Stimulated activated CD8-positive, alpha-beta memory T cell treated with anti-CD3 and anti-CD28 coated beads, Interleukin-4, amount 100 ng/mL, for 1 hour (primary cell): ENCODE measurements around the gene MAP4K3.
"Not testable (repeated sequence)": the region's sequence is repeated elsewhere in the genome, so short reads cannot be mapped to it uniquely, and the experiment has no call there.

ENCODE experiments used
- DNase-seq, 2 donors: peaks; one replicate each; pipeline ENCODE4 v3.0.0-alpha.2; 2020; ENCODE audit warnings: low read depth in 2 of 2, low spot score in 1 of 2

MAP4K3 gene

DNA sequence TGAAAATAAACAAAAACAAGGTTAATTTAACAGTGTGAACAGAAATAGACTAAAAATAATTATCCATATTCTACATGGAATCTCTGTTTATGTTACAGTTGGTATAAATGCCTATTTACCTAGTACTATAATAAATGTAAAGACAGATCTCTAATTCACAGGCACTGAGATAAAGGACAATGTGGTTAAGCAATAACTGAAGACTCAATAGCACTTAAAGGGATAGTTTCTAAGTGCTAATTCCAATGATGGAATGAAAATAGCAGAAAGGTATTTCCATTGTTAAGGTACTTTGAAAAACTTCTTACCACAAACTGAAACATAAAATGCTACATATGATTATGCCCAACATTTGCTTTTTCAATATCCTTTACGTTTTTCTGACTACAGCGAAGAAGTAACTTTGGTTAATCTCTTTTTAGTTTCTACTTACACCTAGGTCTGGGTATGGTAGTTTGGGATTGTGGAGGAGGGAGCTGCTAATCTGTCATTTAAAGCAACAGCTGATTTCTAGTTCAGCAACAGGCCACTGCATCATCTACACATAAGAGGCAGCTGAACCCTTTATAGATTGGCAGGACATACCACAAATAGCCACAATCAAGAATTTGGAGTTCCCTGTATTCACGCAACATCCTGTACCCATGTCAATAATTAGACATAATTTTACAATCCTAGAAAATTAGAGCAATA, 27.2 kb downstream of the MAP4K3 start:
- no peak for DNase-seq

DNA sequence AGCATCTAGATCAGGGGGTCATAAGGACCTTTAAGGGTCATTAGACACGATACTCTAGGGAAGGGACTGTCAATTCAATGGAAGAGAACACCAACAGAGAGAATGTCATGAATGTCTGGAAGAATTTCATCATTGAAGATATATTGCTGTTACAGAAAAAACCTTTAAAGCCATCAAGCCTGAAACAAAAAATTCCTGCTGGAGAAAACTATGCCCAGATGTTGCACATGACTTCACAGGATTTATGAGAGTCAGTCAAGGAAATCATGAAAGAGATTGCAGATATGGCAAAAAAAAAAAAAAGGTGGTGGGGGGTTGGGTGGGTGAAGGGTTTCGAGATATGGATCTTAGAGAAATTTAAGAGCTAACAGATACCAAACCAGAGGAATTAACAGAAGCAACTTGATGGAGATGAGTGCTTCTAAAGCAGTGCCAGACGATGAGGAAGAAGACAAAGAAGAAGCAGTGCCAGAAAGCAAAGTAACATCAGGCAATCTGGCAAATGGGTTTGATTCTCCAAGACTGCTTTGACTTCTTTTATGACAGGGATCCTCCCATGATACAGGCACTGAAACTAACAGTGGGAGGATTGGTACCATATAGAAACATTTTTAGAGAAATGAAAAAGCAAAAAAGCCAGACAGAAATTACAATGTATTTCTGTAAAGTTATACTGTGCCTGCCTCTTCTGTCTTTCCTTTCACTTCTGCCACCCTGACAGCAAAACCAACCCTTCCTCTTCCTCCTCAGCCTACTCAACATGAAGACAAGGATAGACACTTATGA, 28.5 kb downstream of the MAP4K3 start:
- no peak for DNase-seq

DNA sequence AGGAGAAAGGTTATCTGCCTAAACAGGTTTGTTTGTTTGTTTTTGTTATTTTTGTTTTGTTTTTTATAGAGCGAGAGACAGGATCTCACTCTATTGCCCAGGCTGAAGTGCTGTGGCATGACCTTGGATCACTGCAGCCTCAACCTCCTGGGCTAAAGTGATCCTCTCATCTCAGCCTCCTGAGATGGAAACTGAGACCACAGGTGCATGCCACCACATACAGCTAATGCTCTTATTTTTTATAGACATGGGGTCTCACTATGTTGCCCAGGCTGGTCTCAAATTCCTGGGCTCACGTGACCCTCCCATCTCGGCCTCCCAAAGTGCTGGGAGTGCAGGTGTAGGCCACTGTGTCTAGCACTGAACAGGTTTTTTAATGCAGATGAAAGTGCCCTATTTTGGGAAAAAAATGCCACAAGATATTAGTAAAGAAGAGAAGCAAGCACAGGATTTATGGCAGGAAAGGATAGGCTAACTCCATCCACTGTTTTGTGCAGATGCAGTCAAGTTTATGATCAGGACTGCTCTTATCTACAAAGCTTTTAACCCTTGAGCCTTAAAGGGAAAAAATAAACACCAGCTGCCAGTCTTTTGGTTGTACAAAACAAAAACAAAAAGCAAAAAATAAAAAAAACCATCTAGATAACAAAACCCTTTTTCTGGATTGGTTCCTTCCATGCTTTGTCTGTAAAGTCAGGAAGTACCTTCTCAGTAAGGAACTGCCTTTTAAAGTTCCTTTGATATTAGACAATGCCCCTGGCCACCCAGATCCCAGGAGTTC, 29.4 kb downstream of the MAP4K3 start:
- no peak for DNase-seq

DNA sequence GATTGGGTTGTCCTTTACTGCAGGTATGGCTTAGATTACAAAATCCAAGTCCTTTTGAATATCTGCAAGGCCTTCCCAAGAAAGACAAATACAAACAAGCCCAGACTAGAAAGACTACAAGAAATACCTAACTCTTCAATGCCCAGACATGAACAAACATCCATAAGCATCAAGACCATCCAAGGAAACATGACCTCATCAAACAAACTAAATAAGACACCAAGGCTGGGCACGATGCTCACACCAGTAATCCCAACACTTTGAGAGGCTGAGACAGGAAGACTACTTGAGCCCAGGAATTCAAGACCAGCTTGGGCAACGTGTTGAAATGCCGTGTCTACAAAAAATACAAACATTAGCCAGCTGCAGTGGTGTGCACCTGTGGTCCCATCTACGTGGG, 31.7 kb downstream of the MAP4K3 start:
- no peak for DNase-seq

DNA sequence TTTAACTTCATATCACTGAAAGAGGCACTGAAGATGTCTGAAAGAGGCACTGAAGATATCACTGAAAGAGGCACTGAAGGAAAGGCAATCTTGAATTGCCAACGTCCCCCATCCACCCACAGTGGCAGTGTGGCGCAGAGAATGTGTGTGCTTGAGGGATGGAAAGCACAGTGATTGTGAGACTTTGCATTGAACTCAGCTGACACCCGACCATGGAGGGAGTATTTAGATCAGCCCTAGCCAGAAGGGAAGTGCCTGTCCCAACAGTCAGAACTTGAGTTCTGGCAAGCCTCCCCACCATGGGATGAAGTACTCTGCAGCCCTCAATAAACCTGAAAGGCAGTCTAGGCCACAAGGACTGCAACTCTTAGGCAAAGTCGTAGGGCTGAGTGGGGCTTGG, 33.8 kb downstream of the MAP4K3 start:
- DNase-seq = no peak

DNA sequence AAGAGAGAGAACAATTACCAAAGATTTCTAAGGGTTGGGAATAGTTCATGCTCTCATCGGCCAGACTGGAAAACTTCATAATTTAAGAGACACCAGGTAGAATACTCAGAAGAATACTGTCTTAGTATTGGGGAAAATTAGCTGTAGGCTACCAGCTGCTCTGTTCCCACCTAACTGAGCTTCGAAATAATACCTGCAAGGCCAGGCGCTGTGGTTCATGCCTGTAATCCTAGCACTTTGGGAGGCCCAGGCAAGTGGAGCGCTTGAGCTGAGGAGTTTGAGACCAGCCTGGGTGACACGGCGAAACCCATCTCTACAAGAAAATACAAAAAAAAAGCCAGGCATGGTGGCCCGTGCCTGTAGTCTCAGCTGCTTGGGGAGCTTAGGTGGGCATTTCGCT, 35.8 kb downstream of the MAP4K3 start:
- DNase-seq = no peak

DNA sequence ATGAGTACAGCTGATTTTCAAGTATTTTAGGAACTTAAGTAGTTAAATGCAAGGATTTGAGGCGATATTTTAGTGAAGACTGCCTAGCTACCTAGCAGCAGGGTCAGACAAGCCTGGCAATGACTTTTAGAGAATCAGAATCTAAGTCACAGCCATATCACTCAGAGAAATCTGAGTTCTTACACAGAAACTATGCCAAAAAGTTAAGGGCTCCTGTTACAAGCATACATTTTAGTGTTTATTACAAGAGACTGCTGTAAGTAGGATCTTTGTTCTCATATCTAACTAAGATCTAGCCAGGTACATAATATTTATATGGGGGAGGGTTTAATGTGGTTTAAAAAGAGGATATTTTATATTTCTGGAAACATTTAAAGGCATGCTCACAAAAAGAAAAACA, 37.5 kb downstream of the MAP4K3 start:
- DNase-seq = no peak

DNA sequence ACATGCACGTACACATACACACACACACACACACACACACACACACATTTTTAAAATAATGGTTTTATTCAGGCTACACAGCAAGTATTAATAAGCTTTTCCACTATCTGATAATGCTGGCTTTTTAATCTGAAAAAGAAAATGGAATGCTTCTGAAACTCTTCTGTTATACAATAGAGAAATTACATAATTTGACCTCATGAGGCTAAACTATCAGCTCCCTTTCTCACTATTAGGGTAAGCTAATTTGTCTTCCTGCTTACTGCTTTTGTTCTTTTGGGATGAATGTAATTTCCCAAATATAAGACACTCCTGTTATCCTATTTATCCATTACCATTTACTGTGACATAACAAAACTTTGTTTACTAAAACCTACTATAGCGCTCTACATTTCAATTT, 41.8 kb downstream of the MAP4K3 start:
- DNase-seq = no peak

DNA sequence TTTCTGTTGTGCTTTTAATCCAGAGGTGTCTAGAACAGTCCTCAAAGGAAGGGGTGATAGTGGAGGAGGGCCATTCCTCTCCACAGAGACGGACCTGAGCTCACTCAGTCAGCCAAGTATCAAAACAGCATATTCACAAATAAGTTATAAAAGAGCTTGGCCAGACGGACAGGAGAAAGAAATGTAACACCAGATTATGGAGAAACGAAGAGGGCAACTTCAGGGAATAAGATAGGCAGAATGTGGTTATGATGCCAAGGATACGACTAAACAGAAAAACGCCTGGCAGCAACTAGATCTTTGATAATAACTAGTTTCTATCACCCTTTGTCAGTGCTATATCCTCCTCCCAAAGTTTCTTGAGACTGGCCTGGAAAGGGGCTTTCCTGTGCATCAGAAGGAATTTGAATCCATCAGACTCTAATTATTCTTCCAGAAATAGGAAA, 42.5 kb downstream of the MAP4K3 start:
- no peak for DNase-seq

DNA sequence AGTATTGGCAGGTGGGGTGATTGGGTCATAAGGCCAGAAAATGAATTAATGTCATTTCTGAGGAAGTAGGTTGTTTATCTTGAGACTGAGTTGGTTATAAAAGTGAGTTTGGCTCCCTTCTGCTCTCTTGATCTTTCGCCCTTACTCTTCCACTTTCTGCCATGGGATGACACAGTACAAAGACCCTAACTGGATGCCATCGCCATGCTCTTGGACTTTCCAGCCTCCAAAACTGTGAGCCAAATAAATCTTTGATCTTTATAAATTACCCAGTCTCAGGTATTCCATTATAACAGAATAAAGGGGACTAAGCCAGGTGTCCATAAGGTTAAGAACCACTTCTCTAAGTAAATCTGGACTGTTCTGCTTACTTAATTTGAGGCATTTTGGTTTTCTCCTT, 44.4 kb downstream of the MAP4K3 start:
- DNase-seq = no peak

DNA sequence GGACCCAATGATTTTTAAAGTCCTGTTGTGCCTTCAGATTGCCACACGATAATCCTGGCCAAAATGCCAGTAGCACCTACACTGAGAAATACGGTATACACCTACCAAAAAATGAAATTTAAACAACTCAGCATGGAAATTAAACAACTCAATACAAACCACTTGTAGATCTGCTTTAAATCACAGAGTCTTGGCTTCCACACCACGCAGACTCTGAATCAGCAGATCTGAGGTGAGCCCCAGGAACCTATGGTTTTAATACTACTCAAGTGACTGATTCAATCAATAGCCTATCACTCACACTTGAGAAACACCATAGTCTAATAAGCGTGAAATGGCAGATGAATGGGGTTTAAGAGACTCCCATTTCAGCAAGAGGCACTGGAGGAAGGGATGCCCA, 46.9 kb downstream of the MAP4K3 start:
- no peak for DNase-seq

DNA sequence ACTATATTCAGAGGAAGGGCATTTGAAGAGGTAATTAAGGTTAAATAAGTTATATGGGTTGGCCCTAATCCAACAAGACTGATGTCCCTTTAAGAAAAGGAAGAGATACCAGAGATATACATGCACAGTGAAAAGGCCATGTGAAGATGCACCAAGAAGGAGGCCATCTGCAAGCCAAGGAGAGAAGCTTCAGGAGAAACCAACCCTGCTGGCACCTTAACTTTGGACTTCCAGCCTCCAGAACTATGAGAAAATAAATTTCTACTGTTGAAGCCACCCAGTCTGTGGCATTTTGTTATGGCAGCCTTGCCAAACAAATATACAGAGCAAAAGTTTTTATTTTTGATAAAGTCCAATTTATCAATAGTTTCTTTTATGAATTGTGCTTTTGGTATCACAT, 51.0 kb downstream of the MAP4K3 start:
- DNase-seq = no peak

DNA sequence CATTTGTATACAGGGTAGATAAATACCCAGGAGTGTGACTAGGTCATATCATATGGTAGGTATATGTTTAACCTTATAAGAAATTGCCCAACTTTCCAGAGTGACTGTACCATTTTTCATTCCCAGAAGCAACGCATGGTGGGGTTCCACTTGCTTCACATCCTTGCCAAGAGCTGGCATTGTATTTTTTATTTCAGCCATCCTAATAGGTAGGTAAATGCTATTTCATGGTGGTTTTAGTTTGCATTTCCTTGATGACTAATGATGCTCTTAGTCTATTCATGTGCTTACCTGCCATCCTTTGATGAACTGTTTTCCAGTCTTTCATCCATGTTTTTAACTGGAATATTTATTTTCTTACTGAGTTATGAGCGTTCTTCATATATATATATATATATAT, 51.9 kb downstream of the MAP4K3 start:
- DNase-seq = no peak

DNA sequence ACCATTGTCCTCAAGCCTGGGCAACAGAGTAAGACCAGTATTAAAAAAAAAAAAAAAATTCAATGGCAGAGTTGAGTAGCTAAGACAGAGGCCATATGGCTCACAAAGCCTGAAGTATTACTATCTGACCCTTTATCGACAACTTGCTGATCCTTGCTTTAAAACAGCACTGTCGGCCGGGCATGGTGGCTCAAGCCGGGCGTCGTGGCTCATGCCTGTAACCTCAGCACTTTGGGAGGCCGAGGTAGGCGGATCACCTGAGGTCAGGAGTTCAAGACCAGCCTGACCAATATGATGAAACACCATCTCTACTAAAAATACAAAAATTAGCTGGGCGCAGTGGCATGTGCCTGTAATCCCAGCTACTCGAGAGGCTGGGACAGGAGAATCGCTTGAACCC, 53.0 kb downstream of the MAP4K3 start:
- not testable (repeated sequence) for DNase-seq

DNA sequence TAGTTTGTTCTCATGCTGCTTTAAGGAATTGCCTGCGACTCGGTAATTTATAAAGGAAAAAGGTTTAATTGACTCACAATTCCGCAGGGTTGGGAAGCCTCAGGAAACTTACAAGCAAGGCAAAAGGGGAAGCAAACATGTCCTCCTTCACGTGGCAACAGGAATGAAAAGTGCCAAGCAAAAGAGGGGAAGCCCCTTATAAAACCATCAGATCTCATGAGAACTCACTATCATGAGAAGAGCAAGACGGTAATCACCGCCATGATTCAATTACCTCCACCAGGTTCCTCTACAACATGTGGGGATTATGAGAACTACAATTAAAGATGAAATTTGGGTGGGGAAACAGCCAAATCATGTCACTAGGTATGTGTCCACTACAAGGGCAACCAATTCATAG, 53.9 kb downstream of the MAP4K3 start:
- DNase-seq = no peak

DNA sequence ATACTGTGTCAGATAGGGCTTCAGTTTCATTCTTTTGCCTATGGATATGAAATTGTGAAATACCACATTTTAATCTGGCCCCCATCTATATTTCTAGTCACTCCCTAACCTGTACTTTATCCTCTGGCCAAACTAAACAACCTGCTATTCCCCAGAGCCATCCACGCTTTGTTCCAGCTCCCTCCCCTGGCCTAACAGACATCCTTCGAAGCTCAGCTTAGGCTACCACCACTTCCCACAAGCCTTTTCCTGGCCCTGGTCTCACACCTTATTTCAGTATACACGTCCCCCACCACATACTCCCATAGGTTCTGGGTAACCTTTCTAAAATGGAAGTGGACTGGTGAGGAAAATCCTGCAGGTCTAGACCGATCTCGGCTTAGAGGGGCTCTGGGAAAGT, 55.4 kb downstream of the MAP4K3 start:
- DNase-seq = no peak

DNA sequence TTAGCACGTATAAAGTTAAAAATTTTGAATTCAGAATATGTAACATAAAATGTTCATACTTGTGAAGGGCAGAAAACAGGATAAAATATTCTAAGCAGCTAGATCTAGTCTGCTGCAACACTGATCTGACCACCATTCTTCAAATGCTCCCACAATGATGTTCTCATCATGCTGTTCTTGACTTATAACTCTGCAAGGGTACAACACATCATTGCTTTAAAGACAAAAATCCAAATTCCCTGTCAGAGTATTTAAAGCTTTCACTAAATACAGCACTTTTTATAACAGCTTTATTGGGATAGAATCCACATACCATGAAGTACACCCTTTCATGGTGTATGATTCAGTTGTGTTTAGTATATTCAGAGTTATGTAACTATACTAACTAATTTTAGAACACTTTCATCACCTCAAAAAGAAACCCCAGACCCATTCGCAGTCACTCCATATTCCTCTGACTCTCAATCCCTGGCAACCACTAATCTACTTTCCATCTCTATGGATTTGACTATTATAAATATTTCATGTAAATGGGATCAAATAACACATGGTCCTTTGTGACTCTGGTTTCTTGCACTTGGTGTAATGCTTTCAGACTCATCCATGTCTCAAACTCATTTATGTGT, 56.4 kb downstream of the MAP4K3 start:
- no peak for DNase-seq

DNA sequence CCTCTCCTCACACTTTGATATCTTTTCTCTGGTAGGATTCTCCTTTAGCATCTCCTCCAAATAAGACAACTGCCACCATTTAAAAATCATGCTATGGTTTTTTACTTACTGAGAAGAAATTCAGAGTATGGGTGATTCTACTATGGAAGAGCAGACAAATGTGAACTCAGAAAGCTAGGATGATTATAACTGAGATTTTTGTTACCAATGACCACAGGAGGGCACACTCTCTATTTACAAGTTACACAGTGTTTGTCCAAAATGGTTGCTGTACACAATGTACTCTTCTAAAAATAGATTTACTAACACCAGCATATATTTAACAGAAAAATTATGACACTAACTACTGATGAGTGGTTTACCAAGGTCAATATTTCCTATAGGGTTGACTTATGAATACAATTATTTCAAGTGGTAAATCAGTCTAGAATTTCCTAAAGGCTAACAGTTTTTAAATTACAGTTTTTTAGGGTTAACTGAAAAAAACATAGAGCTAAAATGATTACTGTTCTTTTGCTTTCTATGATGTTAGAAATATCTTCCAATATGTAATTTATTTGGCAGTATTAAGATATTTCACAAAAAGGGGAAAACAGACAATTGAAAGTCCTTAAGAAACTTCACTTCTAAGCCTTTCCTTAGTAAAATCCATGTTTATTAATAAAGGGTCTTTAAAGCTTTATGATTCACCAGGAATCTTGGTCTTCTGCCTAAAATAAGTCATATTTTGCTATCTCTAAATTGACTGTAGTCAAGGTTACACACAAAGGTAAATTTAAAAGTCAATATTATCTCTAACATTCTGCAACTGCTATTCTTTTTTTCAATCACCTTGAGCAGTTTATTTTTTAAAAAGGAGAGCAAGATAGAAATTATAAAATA, 57.2 kb downstream of the MAP4K3 start:
- no peak for DNase-seq

DNA sequence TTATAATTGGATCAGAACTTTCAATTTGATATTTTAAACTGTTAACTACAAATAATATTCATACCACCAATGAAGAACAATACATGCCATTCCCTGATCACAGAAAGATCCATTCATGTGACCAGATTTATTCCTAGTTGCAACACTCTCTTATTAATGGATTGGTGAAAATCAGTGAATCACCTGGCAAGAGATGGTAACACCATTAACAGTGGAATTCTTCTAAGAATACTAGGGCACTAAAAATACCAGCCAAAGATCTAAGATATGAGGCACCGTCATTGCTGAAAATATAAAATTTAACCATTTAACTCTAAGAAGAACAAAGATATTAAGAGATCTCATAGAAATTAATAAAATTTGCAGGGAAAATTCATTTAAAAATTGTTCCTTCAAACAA, 58.1 kb downstream of the MAP4K3 start:
- no peak for DNase-seq

DNA sequence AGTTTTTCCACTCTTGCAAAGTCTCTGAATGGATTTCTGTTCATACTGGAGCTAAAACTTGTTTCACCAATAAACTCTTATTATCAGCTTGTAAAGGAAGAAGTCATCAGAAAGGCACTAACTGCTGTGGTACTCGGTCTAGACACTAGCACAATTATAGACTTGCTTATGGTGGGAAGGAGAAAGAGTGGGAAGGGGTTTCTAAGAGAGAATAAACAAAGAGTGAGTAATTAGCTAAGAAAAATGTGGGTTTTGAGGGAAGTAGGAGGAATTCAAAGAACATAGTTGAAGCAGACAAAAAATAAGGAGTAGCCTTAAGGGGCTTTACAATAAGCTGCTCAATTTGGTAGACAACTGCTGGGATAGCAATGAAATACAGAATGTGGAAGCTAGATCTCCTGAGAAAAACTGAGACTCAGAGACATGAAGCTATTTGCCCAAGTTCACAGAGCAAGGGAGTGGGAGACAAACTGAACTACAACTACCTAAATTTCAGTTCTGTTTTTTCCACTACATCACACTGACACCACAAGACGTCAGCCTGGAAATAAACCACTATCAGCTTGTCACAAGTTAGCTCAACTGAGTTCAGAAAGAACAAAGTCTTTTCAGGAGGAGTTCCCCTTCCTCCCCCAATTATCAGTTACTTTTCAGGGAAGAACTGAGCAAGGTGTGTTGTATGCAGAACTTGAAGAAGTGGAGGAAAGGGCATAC, 59.7 kb downstream of the MAP4K3 start:
- no peak for DNase-seq
